GM06990 (cell line): ENCODE results near the gene SERPINE2.
"Not testable (repeated sequence)": the region's sequence is repeated elsewhere in the genome, so short reads cannot be mapped to it uniquely, and the experiment has no call there.

Experiments
- DNase-seq: peaks from one replicate; pipeline ENCODE4 v3.0.0-alpha.2; 2011; ENCODE audit not compliant: insufficient read length; ENCODE audit errors: extremely low read depth
- H3K27me3 ChIP-seq: replicated peaks from 2 replicates; pipeline ENCODE4 v1.6.0; 2011; ENCODE audit warnings: low read length; ENCODE audit not compliant: control insufficient read depth, insufficient read depth
- H3K36me3 ChIP-seq: 2 replicates; pipeline ENCODE4 v1.5.1; 2011; ENCODE audit warnings: low read length; ENCODE audit not compliant: control insufficient read depth, insufficient read depth
- H3K4me3 ChIP-seq: replicated peaks from 2 replicates; pipeline ENCODE4 v1.5.1; 2011; ENCODE audit warnings: low read depth, mild to moderate bottlenecking, control low read depth, low read length
- TF ChIP-seq, protein P1 (sequence below): IDR thresholded peaks from 2 replicates; pipeline ENCODE4 v1.5.1; 2011; ENCODE audit warnings: low read length, control low read depth, mild to moderate bottlenecking, inconsistent platforms; ENCODE audit not compliant: insufficient read depth, poor library complexity, severe bottlenecking

SERPINE2 gene

DNA sequence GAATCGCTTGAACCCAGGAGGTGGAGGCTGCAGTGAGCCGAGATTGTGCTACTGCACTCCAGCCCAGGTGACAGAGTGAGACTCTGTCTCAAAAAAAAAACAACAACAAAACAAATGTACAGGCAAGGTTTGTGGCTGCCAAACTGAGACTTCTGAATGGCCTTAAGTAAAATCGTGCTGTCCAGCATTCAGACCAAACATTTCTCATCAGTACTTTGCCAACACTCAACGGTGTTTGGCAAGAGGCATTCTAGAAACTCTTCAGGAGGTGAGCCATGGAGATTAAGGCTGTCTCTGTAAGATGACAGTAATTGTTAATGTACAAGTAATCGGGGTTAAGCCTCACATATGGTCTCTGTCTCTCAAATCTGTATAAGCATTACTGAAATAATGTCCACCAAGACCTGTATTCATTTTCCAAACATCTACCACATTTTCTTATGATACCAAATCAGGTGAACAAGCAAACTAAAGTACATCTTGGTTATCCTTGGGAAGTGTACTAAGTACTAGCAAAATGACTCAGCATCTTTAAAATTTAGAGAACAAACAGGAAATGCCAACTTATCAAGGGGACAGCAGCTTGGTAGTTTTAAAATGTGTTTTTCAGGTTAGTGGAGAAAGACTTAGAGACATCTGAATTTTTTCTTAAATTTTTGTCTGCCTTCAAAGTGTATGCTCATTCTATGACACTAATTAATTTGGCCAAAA lies 29.3 kb downstream of the SERPINE2 start:
- no peaks in the 10 kb centered on the region for H3K36me3 ChIP-seq
- H3K27me3 ChIP-seq: no peaks in the 10 kb centered on the region; the same call in none of the 2 replicates
- DNase-seq: no peak
- no peak overlapping the region for H3K4me3 ChIP-seq
- TF ChIP-seq, protein P1, sequence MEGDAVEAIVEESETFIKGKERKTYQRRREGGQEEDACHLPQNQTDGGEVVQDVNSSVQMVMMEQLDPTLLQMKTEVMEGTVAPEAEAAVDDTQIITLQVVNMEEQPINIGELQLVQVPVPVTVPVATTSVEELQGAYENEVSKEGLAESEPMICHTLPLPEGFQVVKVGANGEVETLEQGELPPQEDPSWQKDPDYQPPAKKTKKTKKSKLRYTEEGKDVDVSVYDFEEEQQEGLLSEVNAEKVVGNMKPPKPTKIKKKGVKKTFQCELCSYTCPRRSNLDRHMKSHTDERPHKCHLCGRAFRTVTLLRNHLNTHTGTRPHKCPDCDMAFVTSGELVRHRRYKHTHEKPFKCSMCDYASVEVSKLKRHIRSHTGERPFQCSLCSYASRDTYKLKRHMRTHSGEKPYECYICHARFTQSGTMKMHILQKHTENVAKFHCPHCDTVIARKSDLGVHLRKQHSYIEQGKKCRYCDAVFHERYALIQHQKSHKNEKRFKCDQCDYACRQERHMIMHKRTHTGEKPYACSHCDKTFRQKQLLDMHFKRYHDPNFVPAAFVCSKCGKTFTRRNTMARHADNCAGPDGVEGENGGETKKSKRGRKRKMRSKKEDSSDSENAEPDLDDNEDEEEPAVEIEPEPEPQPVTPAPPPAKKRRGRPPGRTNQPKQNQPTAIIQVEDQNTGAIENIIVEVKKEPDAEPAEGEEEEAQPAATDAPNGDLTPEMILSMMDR: no peak

DNA sequence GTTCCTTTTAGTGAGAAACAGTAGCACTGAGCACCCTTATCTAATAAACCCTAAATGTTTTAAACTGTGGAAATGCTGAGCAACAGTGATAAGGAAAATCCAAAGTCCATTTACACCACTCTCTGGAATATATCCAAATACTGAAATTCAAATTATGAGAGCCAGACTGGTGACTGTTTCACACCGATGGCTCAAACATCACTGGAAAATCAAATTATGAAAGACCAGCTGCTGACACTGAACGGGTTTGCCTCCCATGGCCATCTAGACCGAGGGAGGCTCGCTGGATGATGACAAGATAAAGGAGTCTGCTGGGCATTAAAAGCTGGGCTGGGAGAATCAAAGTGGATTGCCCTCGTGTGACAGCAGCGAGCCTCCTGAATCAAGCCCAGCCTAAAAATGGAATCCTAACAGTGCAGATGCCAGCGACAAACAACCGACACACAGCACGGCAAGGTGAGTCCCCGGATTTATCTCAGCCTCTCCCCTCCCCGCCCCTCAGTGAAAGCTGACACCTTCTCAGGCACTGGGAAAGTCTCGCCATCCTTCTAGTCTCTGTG lies 30.3 kb downstream of the SERPINE2 start:
- Histone ChIP-seq H3K27me3 (no peaks in the 10 kb centered on the region; the same call in none of the 2 replicates), H3K36me3 (no peaks in the 10 kb centered on the region), H3K4me3 (no peak overlapping the region)
- TF ChIP-seq, protein P1: no peak
- no peak for DNase-seq

DNA sequence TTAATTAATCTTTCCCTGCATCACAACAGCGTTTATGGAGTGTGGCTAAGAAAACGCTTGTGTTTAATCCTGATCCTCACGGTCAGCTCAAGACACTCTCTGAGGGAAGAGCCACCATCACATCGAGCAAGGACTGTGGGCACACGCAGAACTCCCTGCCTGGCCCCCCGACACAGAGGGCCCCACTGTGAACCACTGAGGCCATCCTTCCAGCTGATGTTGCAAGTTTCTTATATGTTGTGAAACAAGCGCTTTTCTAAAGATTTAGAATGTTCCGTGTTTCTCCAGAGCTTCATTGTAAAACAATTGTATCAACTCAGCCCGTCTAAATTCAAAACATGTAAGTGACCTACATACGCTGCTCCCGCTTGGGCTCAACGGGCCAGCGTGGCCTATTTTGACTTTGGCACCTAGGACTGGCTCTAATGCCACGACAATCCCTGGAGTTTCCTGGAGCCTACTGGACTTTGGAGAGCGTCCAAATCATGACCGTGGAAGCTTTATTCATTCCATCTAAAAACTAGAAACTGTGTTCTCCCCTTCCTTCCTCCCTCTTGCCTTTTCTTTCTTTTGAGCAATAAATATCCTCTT lies 34.9 kb downstream of the SERPINE2 start:
- H3K36me3 ChIP-seq: no peaks in the 10 kb centered on the region
- H3K27me3 ChIP-seq: no peaks in the 10 kb centered on the region; the same call in 1 of the 2 replicates
- DNase-seq: no peak
- H3K4me3 ChIP-seq: no peak overlapping the region
- TF ChIP-seq, protein P1: no peak

DNA sequence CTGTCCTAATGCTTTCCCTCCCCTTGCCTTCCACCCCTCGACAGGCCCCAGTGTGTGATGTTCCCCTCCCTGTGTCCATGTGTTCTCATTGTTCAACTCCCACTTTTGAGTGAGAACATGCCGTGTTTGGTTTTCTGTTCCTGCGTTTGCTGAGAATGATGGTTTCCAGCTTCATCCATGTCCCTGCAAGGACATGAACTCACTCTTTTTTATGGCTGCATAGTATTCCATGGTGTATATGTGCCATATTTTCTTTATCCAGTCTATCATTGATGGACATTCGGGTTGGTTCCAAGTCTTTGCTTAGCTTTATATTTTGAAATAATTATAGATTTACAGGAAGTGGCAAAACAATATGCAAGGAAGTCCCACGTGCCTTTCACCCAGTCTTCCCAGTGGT lies 38.4 kb downstream of the SERPINE2 start:
- not testable (repeated sequence) for H3K27me3 ChIP-seq, H3K36me3 ChIP-seq, DNase-seq, H3K4me3 ChIP-seq

DNA sequence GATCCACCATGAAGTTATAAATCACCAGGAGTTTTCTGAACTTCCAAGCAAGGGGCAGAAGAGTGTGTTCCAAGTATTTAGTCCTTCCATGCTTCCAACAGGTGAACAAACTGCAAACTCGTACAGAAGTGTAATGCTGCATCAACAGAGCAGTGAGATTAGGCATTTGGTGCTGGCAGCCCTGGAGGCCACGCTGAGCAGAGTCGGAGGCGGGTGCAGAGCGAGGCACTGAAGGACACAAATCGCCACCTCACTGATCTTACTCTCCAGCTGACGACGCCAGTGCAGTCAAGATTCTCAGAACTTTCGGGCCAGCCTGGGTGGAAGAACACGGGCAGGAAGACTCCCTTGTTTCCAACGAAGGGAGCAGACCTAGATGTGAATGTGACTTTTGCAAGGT lies 39.2 kb downstream of the SERPINE2 start:
- no peaks in the 10 kb centered on the region for H3K36me3 ChIP-seq
- no peak overlapping the region for H3K4me3 ChIP-seq
- no peak for DNase-seq
- no peaks in the 10 kb centered on the region for H3K27me3 ChIP-seq
- TF ChIP-seq, protein P1: no peak

DNA sequence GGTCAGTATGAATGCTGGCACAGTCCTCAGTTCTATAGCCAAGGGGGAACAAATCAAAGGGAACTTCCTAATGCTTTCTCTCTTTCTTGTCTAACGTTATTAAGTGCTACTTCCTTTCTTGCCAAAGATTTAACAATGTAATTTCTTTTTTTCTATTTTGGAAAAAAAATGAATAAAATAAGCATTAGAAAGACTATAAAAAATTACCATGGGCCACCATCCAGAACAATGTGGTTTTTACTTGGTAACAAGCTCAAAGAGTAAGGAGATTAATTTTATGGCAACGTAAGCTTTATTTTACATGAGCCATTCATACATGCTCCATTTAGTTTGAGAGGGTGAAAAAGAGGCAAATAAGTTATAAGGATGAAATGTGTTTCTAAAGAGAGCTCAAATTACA lies 40.1 kb downstream of the SERPINE2 start:
- no peak for DNase-seq
- H3K4me3 ChIP-seq: no peak overlapping the region
- TF ChIP-seq, protein P1: no peak
- H3K27me3 ChIP-seq: no peaks in the 10 kb centered on the region
- no peaks in the 10 kb centered on the region for H3K36me3 ChIP-seq
